Fibroblast of mammary gland (primary cell): ENCODE data around the gene RAMP3.
"Not testable (repeated sequence)": the region's sequence is repeated elsewhere in the genome, so short reads cannot be mapped to it uniquely, and the experiment has no call there.

ENCODE experiments used
- DNase-seq: peaks from one replicate; pipeline ENCODE4 v3.0.0-alpha.2; 2010; ENCODE audit warnings: low read depth
- H3K4me3 ChIP-seq: 2 replicates; pipeline ENCODE4 v1.5.1; 2011; ENCODE audit warnings: low read depth, mild to moderate bottlenecking, low read length, moderate library complexity; ENCODE audit not compliant: control insufficient read depth
- CTCF ChIP-seq: conservative IDR thresholded peaks from 2 replicates; pipeline ENCODE4 v1.5.1; 2011; ENCODE audit warnings: low read depth, low read length, inconsistent platforms; ENCODE audit not compliant: control insufficient read depth, insufficient read depth

The RAMP3 gene

GRCh38 chr7:45148653-45148973, 9.0 kb upstream of the RAMP3 start:
- no peak overlapping the region for H3K4me3 ChIP-seq
- no peak for DNase-seq
- no peak for TF ChIP-seq CTCF

GRCh38 chr7:45149606-45150005, 8.0 kb upstream of the RAMP3 start:
- no peak for DNase-seq
- no peak for TF ChIP-seq CTCF
- no peak overlapping the region for H3K4me3 ChIP-seq

GRCh38 chr7:45150199-45150598, 7.4 kb upstream of the RAMP3 start:
- no peak for DNase-seq
- TF ChIP-seq CTCF: no peak
- H3K4me3 ChIP-seq: no peak overlapping the region

- no peak for TF ChIP-seq CTCF
- DNase-seq: no peak
- no peak overlapping the region for H3K4me3 ChIP-seq
Measured at GRCh38 chr7:45151131-45151684, 6.4 kb upstream of the RAMP3 start.

GRCh38 chr7:45151967-45152366, 5.6 kb upstream of the RAMP3 start:
- no peak for TF ChIP-seq CTCF
- DNase-seq: no peak
- no peak overlapping the region for H3K4me3 ChIP-seq

GRCh38 chr7:45153233-45153632, 4.4 kb upstream of the RAMP3 start:
- no peak for DNase-seq
- no peak for TF ChIP-seq CTCF
- H3K4me3 ChIP-seq: no peak overlapping the region

- not testable (repeated sequence) for DNase-seq, H3K4me3 ChIP-seq
Measured at GRCh38 chr7:45153861-45154260, 3.7 kb upstream of the RAMP3 start.
